Activated CD4-positive, CD25-positive, alpha-beta regulatory T cell (primary cell): ENCODE results near the gene TOGARAM2.
A peak's percentile ranks its signal among the peaks of the same experiment; 100 is the strongest.

Experiments used
- DNase-seq, 4 experiments: peaks; one replicate each; lab custom pipeline; 2025; lab: John Stamatoyannopoulos, UW

Gene TOGARAM2

GRCh38 chr2:28997847-28998735, 17.0 kb downstream of the TOGARAM2 start:
- no peak for DNase-seq

- peak in 1 of 4 experiments; percentile 10 for DNase-seq
These were observed 19.4 kb downstream of the TOGARAM2 start for GRCh38 chr2:29000481-29000880.

DNA sequence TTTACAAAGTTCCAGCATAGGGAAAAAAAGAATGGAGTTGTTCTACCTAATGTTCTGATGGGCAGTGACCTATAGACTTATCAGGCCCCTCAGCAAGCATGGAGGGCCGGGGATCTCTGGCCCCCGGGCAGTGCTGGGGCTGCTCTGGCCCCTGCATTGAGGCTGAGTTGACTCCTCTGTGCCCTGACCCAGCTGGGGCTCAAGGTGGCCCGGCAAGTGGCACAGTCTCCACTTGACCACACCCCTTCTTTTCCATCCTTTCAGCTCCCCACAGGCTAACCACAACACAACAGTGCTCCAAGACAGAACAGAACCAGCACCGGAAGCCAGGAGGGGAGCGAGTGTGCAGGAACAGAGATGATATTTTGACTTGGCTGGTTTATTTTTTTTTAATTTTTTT, 19.9 kb downstream of the TOGARAM2 start:
- DNase-seq, result no peak

GRCh38 chr2:29001806-29002205, 20.7 kb downstream of the TOGARAM2 start:
- no peak for DNase-seq

DNA sequence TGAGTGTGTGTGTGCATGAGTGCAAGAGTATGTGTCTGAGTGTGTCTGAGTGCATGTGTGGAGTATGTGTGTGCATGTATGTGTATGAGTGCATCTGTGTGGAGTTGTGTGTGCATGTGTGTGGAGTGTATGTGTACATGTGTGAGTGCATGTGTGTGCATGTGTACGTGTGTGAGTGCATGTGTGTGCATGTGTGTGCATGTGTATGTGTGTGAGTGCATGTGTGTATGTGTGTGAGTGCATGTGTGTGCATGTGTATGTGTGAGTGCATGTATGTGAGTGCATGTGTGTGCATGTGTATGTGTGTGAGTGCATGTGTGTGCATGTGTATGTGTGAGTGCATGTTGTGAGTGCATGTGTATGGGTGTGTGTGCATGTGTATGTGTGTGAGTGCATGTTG, 23.7 kb downstream of the TOGARAM2 start:
- DNase-seq, result no peak

GRCh38 chr2:29005331-29005730, 24.2 kb downstream of the TOGARAM2 start:
- DNase-seq, result no peak

DNA sequence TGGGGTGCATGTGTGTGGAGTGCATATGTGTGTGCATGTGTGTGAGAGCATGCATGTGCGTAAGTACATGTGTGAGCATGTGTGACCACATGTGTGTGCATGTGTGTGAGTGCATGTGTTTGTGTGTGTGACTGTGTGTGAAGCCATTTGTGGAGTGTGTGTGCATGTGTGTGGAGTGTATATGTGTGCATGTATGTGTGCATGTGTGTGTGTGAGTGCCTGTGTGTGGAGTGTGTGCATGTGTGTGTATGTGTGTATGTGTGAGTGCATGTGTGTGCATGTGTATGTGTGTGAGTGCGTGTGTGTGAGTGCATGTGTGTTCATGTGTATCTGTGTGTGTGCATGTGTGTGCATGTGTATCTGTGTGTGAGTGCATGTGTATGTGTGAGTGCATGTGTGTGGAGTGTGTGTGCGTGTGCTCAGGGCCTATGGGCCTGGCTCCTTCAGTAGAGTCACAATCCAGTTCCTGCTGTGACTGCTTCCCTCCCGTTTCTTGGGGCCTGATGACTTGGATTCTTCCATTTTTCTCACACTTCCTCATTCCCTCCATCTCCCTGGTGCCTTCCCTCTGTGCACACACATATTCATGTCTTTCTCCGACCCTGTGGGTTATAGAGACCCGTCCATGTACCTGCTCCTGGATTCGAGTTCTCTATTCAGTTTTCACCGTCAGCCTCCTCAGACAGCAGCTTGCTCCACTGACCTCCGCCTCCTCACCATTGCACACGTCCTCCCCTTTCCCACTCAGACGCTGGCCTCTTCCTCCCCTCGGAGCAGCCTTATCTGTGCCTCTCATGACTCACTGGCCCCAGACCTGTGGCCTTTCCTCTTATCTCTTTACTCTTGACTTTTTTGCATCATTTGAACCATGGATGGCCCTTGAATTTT, 25.2 kb downstream of the TOGARAM2 start:
- DNase-seq, result no peak

DNA sequence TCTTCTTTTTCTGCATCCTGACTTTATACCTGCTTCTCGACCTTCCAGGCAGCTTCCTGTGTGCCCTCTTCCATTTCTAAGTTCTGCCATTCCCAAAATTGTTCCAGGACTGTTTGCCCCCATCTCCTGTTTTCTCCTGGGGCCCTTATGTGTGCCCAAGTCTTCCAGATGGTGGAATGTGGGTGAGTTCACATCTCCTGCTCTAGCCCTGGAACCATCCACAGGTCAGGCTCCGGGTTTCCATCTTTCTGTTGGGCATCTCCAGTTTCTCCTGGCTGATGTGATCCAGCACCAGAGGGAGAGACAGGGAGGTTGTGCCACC, 25.8 kb downstream of the TOGARAM2 start:
- no peak for DNase-seq

- DNase-seq, result no peak
These were observed 28.2 kb downstream of the TOGARAM2 start for GRCh38 chr2:29009270-29009669.

GRCh38 chr2:29009711-29010677, 28.9 kb downstream of the TOGARAM2 start:
- DNase-seq, result no peak

- DNase-seq, result peak in 1 of 4 experiments; percentile 11
These were observed 29.8 kb downstream of the TOGARAM2 start for GRCh38 chr2:29010946-29011345.

- peak in 3 of 4 experiments; percentile 24 to 72 (median 63) for DNase-seq
These were observed 30.4 kb downstream of the TOGARAM2 start for GRCh38 chr2:29011418-29012060.

DNA sequence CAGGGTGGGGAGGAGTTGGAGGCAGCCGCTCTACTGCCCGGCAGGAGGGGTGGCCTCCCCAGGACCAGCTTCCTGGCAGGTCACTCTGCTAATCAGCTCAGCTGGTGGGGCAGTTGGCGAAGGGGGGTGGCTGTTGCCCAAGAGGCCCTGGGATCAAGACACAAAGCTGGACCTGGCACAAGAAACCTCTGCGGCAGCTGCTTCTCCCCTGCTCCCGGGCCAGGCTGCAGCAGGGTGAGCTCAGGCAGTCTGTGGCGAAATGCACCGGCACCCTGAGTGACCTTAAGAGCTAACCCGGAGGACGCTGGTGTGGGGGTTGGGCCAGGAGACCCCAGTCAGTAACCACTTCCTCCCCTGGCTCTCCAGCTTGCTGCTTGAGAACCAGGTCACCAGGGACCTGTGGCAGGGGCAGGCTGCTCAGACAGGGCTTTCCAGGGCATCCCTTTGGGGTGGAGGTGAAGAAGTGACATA, 31.1 kb downstream of the TOGARAM2 start:
- no peak for DNase-seq

DNA sequence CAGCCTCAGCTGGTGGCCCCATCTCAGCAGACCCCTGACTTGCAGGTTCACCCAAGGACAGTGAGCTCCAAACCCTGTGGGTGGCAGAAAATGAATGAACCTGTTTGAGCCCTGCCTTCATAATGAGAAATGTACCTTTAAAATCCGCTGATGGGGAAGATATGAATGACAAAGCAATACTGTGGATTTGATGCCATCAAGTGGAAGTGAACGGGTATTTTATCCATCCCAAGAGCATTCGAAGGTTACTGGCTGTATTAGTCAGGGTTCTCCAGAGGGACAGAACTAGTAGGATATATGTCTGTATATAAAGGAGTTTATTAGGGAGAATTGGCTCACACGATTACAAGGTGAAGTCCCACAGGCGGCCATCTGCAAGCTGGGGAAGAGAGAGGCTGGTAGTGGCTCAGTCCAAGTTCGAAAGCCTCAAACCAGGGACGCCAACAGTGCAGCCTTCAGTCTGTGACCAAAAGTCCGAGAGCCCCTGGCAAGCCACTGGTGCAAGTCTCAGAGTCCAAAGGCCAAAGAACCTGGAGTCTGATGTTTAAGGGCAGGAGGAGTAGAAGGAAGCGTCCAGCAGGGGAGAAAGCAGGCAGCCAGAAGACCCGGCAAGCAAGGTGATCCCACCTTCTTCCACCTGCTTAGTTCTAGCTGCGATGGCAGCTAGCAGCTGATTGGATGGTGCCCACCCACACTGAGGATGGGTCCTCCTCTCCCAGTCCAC, 32.1 kb downstream of the TOGARAM2 start:
- DNase-seq, result no peak

- no peak for DNase-seq
These were observed 33.2 kb downstream of the TOGARAM2 start for GRCh38 chr2:29014331-29014730.

- peak in 3 of 4 experiments; percentile 31 to 56 (median 50) for DNase-seq
These were observed 33.8 kb downstream of the TOGARAM2 start for GRCh38 chr2:29014811-29015421.

DNA sequence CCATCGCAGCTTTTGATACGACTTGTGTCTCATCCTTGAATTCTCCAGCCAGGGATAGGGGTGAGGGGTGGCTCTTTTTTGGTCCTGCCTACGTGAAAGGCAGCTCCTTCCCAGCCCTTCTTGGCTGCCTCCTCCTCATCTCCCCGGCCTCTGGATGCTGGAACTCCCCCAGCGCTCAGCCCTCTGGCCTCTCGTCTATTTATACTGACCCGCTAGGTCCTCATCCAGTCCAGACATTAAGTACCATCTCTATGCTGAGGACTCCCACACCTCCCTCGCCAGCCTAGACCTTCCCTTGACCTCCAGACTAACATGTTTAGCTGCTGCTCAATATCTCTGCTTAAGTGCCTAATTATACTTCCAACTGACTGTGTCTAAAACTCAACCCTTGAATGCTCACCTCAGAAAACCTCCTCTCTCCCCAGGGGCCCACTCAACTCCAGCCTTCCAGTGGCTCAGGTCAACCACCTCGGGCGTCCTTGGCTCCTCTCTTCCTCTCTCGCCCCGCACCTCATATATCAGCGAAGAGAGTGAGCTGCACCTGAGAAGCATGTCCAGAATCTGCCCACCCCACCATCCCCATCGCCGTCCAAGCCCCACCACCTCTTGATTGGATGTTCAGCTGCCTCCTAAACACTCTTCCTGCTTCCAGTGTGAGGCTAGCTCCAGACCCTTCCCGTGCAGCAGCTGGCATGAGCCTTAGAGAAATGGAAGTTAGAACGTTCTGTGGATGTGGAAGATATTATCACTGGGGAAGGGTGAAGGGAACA, 34.8 kb downstream of the TOGARAM2 start:
- no peak for DNase-seq

DNA sequence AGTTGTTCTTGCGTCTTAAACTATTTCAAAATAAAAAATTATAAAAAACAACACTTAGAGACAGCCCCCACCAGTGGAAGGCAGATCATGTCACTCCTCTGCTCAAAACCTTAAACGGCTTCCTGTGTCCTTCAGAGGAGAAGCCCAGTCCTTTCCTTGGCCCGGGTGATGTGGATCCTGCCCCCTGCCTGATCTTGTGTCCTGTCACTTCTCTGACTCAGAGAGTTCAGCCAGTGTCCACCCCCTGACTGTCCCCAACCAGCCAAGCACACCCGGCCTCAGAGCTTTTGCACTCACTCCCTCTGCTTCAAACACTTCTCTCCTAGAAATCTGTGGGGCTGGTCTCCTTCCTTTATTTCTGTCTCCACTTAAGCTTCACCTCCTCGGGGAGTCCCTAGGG, 35.4 kb downstream of the TOGARAM2 start:
- DNase-seq, result no peak
